ENCODE data around the gene MPPED2.

The MPPED2 gene

GRCh38 chr11:30533445-30533947 lies 52.7 kb downstream of the MPPED2 start:
- Histone ChIP-seq H3K27ac (no peak overlapping the region), H3K4me3 (no peak overlapping the region)
- no peak for TF ChIP-seq CTCF (IDR thresholded peaks at IDR 0.05)
- no peak for DNase-seq (ENCODE audit: low spot score)

GRCh38 chr11:30527566-30527965 lies 58.6 kb downstream of the MPPED2 start:
- no peak for TF ChIP-seq CTCF (IDR thresholded peaks at IDR 0.05)
- H3K27ac ChIP-seq = no peak overlapping the region
- no peak for DNase-seq (ENCODE audit: low spot score)
- no peak overlapping the region for H3K4me3 ChIP-seq

GRCh38 chr11:30526558-30526957 lies 59.6 kb downstream of the MPPED2 start:
- no peak for DNase-seq (ENCODE audit: low spot score)
- Histone ChIP-seq H3K27ac (no peak overlapping the region), H3K4me3 (no peak overlapping the region)
- TF ChIP-seq CTCF (IDR thresholded peaks at IDR 0.05) = no peak

- TF ChIP-seq CTCF (IDR thresholded peaks at IDR 0.05) = no peak
- H3K4me3 ChIP-seq = no peak overlapping the region
- DNase-seq (ENCODE audit: low spot score) = no peak
- no peak overlapping the region for H3K27ac ChIP-seq
These were observed 63.5 kb downstream of the MPPED2 start for GRCh38 chr11:30522536-30523243.

GRCh38 chr11:30521297-30522071 lies 64.7 kb downstream of the MPPED2 start:
- no peak overlapping the region for H3K4me3 ChIP-seq
- no peak overlapping the region for H3K27ac ChIP-seq
- no peak for DNase-seq (ENCODE audit: low spot score)
- no peak for TF ChIP-seq CTCF (IDR thresholded peaks at IDR 0.05)

GRCh38 chr11:30513087-30513486 lies 73.1 kb downstream of the MPPED2 start:
- H3K27ac ChIP-seq = no peak overlapping the region
- DNase-seq (ENCODE audit: low spot score) = no peak
- no peak overlapping the region for H3K4me3 ChIP-seq
- no peak for TF ChIP-seq CTCF (IDR thresholded peaks at IDR 0.05)

All from coronary artery (tissue), 2 donors.